H1 (cell line): ENCODE measurements around the gene CENPB. TPM values are rescaled to one million over a fixed set of nuclear protein-coding genes. Genes with fewer than 3 reads are reported as not detected.

Experiments
- ATF2 ChIP-seq: IDR thresholded peaks from 2 replicates; pipeline ENCODE4 v1.6.1; 2012; ENCODE audit warnings: low read length, inconsistent platforms
- CEBPB ChIP-seq: IDR thresholded peaks from 2 replicates; pipeline ENCODE4 v1.6.1; 2012; ENCODE audit warnings: low read depth, low read length
- CREB1 ChIP-seq: IDR thresholded peaks from 2 replicates; pipeline ENCODE4 v1.6.1; 2012; ENCODE audit warnings: inconsistent platforms
- CTBP2 ChIP-seq: IDR thresholded peaks from 2 replicates; pipeline ENCODE4 v1.7.0; 2011; ENCODE audit warnings: borderline replicate concordance, mild to moderate bottlenecking, moderate library complexity, mixed read lengths, low read length; ENCODE audit not compliant: insufficient read depth, insufficient read length
- CTCF ChIP-seq, 3 experiments: IDR thresholded peaks; 1 replicate in 2 of 3; 2 replicates in 1 of 3; pipeline versions ENCODE4 v1.5.1 to v1.6.1; 2011; ENCODE audit warnings: low read length in 3 of 3, mild to moderate bottlenecking in 3 of 3, inconsistent platforms in 2 of 3, low read depth in 1 of 3, moderate library complexity in 1 of 3; ENCODE audit not compliant: insufficient read depth in 1 of 3; ENCODE audit errors: control extremely low read depth in 1 of 3
- E2F6 ChIP-seq: IDR thresholded peaks from 2 replicates; pipeline ENCODE4 v1.6.1; 2012; ENCODE audit warnings: inconsistent platforms
- EP300 ChIP-seq, 2 experiments: IDR thresholded peaks; 1 replicate in 1 of 2; 2 replicates in 1 of 2; pipeline ENCODE4 v1.6.1; 2011 to 2012; ENCODE audit warnings: low read depth in 2 of 2, low read length in 2 of 2, mild to moderate bottlenecking in 2 of 2, borderline replicate concordance in 1 of 2, inconsistent platforms in 1 of 2, moderate library complexity in 1 of 2
- GTF2F1 ChIP-seq: IDR thresholded peaks from 2 replicates; pipeline ENCODE4 v1.6.1; 2012; ENCODE audit warnings: low read depth, low read length, improper control_type of control experiment, borderline replicate concordance
- PHF8 ChIP-seq: fragments of 200-600 bp; sonication (generic); conservative IDR thresholded peaks from 2 replicates; pipeline ENCODE4 v1.7.1; 2012; ENCODE audit warnings: low read depth, mild to moderate bottlenecking, inconsistent platforms, low read length, moderate library complexity
- RNF2 ChIP-seq: fragments of 200-900, 300-1000 bp; sonication (generic); IDR thresholded peaks from 2 replicates; pipeline ENCODE4 v1.7.1; 2016; ENCODE audit warnings: borderline replicate concordance, low read depth, mild to moderate bottlenecking, antibody characterized with exemption, low read length; ENCODE audit not compliant: poor library complexity, severe bottlenecking; ENCODE audit errors: missing control alignments
- SIN3A ChIP-seq, 2 experiments: IDR thresholded peaks in 1 of 2; conservative IDR thresholded peaks in 1 of 2; 2 replicates each; pipeline ENCODE4 v1.6.1; 2011 to 2012; ENCODE audit warnings: low read length in 2 of 2, improper control_type of control experiment in 1 of 2, low read depth in 1 of 2, mild to moderate bottlenecking in 1 of 2
- SP4 ChIP-seq: IDR thresholded peaks from 2 replicates; pipeline ENCODE4 v1.6.1; 2012; ENCODE audit warnings: low read length, inconsistent platforms
- TBP ChIP-seq: IDR thresholded peaks from 2 replicates; pipeline ENCODE4 v1.6.1; 2011; ENCODE audit warnings: low read depth, low read length, improper control_type of control experiment
- TCF12 ChIP-seq: IDR thresholded peaks from 2 replicates; pipeline ENCODE4 v1.6.1; 2011; ENCODE audit warnings: low read depth, mild to moderate bottlenecking, low read length
- polyA plus RNA-seq, 7 experiments: library from polyadenylated mRNA; depleted of rRNA in 3 of 7; stranded (reverse) in 5 of 7; unstranded in 2 of 7; fragments of >200 nt in 5 of 7; fragments of 200-250 nt in 2 of 7; gene quantifications; 1 replicate in 5 of 7; 2 replicates in 1 of 7; 4 replicates in 1 of 7; pipeline versions ENCODE4 v1.2.1 to v1.2.3, GENCODE V29; 2011 to 2013; ENCODE audit warnings: missing spikeins in 2 of 7, mixed read lengths in 2 of 7
- total RNA-seq: library from RNA; stranded (reverse); fragmentation: NEBNext Ultra II Directional; extraction: Animal tissue kit (Norgen Biotek cat#: 25700); gene quantifications from 2 replicates; pipeline ENCODE4 v1.2.1, GENCODE V29; 2021
- TF ChIP-seq, protein P1 (sequence below): IDR thresholded peaks from 2 replicates; pipeline ENCODE4 v1.6.1; 2012; ENCODE audit warnings: inconsistent platforms

CENPB gene
- total and polyA plus RNA-seq, 2 of the 8 experiments (the other 6 are each of a cell fraction or from before 2014, with no cell fraction given): 17.7 to 51.6 TPM

DNA sequence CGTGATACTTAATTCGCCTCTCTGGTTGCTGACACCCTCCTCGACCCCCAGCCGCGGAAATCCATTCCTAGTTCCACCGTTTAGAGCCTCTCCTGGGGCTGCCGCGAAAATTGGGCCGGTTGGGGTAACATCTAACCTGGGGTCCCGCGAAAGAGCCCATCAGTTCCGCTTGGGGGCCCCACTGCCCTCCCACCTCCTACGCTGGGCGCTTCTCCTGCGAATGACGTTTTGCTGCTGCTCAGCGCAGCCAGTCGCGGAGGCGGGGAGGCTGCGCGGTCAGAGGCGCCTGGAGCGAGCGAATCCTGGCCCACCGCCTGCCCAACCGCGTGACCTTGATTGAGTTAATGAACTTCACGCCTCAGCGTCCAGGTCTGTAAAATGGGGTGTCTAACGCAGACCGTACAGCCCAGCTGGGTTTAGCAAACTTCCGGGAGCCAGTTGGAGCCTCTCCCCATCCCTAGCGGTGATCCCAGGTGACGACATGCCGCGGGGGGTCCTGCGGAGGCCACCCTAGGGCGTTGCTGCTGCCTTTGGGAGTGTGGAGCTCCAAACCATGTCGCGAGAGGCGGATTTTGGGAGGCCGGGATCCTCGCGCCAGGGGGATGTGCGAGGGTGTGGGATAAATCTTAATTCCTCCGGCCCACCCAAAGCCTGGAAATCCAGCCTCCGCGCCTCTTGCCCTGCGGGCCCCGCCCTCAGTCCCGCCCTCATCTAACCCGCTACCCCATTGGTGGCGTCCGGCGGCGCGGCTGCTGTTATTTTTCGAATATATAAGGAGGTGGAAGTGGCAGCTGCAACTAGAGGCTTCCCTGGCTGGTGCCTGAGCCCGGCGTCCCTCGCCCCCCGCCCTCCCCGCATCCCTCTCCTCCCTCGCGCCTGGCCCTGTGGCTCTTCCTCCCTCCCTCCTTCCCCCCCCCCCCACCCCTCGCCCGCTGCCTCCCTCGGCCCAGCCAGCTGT is 9.2 kb upstream of the CENPB start, which contains the start of gene CDC25B (continued):
- TF ChIP-seq CTCF (IDR thresholded peaks at IDR 0.05; ENCODE audit: control extremely low read depth in 1 of 3, insufficient read depth in 1 of 3, low read depth in 1 of 3, low read length in 3 of 3) (peak in 2 of 3 experiments; percentile 23 to 45; a peak in 2 of 4 replicates), GTF2F1 (no peak), CREB1 (peak; percentile 69), PHF8 (peak; percentile 49), RNF2 (no peak), ATF2 (peak; percentile 74; the same call in 1 of the 2 replicates), CEBPB (no peak), SP4 (no peak), TBP (peak; percentile 68; the same call in 1 of the 2 replicates), CTBP2 (no peak), E2F6 (peak; percentile 73), EP300 (IDR thresholded peaks at IDR 0.05; ENCODE audit: borderline replicate concordance in 1 of 2, low read depth in 2 of 2, low read length in 2 of 2) (no peak), TCF12 (peak; percentile 89), SIN3A (conservative IDR thresholded peaks at IDR 0.05 in 1 of 2, IDR thresholded peaks at IDR 0.05 in 1 of 2; ENCODE audit: low read depth in 1 of 2, low read length in 2 of 2) (peak in 1 of 2 experiments; percentile 74; a peak in 2 of 4 replicates)
- TF ChIP-seq, protein P1, sequence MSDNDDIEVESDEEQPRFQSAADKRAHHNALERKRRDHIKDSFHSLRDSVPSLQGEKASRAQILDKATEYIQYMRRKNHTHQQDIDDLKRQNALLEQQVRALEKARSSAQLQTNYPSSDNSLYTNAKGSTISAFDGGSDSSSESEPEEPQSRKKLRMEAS: peak; percentile 89
